DMS153 treated with DMSO at 0.1 percent for 48 hours (cell line): ENCODE results near the gene DUSP19.

Source experiments
- DNase-seq: peaks from one replicate; lab custom pipeline; 2025; ENCODE audit not compliant: unreplicated experiment; lab: John Stamatoyannopoulos, UW

DUSP19 gene

DNA sequence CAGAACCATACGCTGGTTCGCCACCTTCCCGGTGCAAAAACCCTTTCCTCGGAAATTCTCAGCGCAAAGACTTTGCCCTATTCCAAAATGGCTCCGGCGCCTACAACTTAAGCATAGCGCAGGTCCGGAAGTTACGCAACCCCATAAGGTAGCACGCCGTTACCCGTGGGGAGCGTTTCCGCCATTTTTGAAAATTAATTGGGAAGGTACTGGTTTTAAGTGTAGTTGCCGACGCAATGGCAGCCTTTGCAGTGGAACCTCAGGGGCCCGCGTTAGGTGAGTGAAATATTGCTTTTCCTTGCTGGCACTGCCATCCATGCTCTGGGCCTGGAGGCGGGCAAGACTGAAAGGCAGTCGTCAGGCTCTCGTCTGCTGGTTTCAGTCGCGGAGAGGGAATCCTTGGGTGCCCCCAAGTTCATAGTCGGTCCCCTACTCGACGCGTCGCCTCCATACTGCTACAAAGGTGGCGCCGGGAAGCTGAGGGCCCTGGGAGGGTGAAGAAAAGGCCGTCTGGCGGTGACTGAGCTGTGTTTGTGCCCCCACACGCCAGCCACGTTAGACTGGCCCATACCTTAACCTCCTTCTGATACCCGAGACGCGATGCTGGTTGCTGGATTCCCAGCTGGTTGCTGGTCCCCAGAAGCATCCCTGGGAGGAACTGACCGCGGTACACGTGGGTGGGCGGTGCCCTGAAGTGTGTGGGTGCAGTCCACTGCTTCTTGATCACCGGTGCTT is 45.8 kb downstream of the DUSP19 start, which contains the start of gene NUP35:
Gene NUP35 (plus strand): TSS at position 222 of the 735 bp plus-strand sequence. CDS start 15 bp downstream, at position 237.
- DNase-seq, result peak; percentile 95

DNA sequence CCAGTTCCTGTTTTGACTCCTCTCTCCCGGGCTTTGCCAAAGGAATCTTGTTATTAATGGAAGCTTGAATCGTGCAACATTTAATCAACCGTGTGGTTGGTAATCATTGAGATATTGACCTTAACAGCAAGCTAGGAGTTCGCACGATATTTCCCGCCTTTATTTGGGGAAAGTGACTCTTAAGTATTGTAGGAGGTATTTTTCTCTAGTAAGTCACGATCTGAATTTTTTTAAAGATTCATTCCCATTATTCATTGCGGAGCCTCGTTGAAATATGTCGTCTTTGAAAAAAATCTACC is 46.4 kb downstream of the DUSP19 start:
- no peak for DNase-seq

DNA sequence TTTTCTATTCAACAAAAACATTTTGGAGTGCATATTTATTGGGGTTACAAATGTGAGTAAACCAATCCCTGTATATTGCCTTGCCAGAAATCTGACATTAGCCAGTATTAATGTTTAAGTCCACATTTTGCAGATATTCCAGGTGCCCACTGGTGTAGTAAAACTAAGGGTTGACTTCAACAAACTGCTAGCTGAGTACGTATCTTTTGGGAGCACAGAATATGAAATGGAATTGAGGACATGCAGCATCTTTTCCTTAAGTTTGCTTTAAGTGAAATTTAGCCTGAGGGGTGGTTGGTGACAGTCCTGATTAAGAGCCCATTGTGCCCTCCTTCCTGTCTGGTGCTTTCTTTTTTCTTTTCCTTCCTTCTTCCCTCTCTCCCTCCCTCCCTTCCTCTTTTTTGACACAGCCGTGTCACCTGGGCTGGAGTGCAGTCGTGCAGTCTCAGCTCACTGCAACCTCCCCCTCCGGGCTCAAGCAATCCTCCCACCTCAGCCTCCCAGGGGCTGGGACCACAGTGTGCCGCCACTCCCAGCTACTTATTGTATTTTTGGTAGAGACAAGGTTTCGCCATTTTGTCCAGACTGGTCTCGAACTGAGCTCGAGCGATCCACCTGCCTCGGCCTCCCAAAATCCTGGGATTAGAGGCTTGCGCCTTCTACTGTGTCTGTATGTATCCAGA is 47.3 kb downstream of the DUSP19 start:
- DNase-seq, result no peak

GRCh38 chr2:183126635-183127034 is 48.1 kb downstream of the DUSP19 start:
- no peak for DNase-seq

GRCh38 chr2:183134016-183134415 is 55.5 kb downstream of the DUSP19 start:
- DNase-seq, result no peak

DNA sequence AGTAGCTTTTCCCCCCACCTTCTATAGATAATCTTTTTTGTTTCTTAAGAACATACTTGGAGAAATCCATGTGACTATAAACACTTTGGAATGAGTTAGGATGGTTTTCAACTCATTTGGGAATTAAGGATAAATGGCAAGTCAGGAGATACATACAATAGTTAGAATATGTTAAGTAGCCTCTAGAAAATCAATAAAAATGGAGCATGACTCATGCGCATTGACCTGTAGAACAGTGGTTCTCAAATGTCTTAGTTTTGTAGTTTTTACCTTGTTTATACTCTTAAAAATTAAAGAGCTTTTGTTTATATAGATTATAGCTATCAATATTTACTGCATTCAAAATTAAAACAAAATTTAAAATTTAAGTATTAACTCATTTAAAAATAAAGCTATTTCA is 70.4 kb downstream of the DUSP19 start:
- DNase-seq, result no peak

DNA sequence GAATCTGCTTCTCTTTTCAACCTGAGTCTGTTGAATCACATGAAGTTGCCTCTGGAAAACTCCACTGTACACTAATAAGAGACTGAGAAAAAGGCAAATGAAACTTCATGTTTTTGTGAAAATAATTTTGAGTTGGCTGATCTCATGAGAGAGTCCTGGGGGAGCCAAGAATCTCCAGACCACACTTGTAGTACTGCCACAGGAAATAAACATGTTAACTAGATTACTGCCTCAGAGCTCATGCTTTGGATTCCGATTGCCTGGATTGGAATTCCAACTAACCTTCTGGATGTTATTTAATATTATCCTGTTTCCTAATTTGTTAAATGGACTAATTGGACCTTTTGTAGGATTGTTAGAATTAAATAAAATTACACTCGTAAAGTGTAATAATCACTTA is 70.9 kb downstream of the DUSP19 start:
- no peak for DNase-seq
